Measurements from ENCODE around the gene MZF1. TPM values are rescaled to one million over a fixed set of nuclear protein-coding genes. Genes with fewer than 3 reads are reported as not detected.

The MZF1 gene
- total and polyA plus RNA-seq, 9 of the 15 experiments (the other 6 are each of a cell fraction or from before 2014, with no cell fraction given) = 0.31 to 29.3 (median 11.5) TPM

DNA sequence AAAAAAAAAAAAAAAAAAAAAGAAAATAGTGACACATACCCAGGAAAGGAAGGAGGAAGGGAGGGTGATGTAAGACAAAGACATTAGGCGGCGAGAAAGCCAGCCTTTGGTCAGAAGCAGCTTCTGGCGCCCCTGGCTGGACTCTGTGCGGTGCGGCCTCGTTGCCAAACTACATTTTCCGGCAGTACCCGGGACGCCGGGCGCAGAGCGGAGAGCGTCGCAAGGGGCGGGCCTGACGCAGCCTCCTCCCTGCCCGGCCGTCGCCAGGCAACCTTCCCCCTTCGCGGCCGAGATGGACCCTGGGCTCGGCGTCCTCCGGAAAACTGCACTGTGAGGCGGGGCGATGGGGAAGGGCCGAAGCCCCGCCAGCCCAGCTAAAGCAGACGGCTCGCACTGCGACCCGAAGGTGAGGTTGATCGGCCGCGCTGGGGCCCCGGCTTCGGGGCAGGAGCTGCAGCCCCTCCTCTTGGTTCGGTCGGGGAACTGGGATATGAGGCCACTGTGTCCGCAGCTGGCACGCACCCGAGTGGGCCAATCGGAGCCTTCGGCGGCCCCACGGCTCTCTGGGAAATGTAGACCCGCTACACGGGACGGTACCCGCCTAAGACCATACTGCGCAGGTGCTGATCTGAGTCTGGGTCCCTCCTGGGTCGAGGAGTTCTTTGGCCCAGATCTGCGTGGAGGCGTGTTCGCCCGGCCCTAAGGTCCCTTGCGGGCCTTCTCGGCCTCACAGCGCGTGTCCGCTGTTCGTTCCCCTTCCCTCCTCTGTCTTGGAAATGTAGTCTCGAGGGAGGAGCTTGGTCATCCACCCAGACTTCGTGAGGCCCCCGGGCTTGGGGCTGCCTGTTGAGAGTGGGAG is 2.3 kb upstream of the MZF1 start (continued):
- TF ChIP-seq, protein P1, sequence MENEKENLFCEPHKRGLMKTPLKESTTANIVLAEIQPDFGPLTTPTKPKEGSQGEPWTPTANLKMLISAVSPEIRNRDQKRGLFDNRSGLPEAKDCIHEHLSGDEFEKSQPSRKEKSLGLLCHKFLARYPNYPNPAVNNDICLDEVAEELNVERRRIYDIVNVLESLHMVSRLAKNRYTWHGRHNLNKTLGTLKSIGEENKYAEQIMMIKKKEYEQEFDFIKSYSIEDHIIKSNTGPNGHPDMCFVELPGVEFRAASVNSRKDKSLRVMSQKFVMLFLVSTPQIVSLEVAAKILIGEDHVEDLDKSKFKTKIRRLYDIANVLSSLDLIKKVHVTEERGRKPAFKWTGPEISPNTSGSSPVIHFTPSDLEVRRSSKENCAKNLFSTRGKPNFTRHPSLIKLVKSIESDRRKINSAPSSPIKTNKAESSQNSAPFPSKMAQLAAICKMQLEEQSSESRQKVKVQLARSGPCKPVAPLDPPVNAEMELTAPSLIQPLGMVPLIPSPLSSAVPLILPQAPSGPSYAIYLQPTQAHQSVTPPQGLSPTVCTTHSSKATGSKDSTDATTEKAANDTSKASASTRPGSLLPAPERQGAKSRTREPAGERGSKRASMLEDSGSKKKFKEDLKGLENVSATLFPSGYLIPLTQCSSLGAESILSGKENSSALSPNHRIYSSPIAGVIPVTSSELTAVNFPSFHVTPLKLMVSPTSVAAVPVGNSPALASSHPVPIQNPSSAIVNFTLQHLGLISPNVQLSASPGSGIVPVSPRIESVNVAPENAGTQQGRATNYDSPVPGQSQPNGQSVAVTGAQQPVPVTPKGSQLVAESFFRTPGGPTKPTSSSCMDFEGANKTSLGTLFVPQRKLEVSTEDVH (IDR thresholded peaks at IDR 0.05; ENCODE audit: low read depth, partially characterized antibody) = peak; percentile 81
- TF ChIP-seq ZNF174 (CRISPR knock-in tag; IDR thresholded peaks at IDR 0.05) = no peak
- no peak for TF ChIP-seq ZFP30 (CRISPR knock-in tag; IDR thresholded peaks at IDR 0.05; ENCODE audit: borderline replicate concordance)
- no peak for TF ChIP-seq HNRNPL (IDR thresholded peaks at IDR 0.05; ENCODE audit: low read depth, low read length)
- no peak for TF ChIP-seq NKRF (IDR thresholded peaks at IDR 0.05; ENCODE audit: borderline replicate concordance)
- no peak for TF ChIP-seq DNMT1 (IDR thresholded peaks at IDR 0.05)
- no peak for TF ChIP-seq CBFA2T3 (IDR thresholded peaks at IDR 0.05)
- no peak for TF ChIP-seq RBM14 (IDR thresholded peaks at IDR 0.05; ENCODE audit: borderline replicate concordance, insufficient read depth, low read depth, low read length)
- 0 out of 2 replicates have a peak, but pooled peaks have one; percentile 54 for TF ChIP-seq HDAC2 (IDR thresholded peaks at IDR 0.05)
- TF ChIP-seq NCOA2 (IDR thresholded peaks at IDR 0.05; ENCODE audit: partially characterized antibody in 2 of 2) = no peak
- peak; percentile 73; the same call in 1 of the 2 replicates for TF ChIP-seq SAFB (IDR thresholded peaks at IDR 0.05; ENCODE audit: borderline replicate concordance, low read depth, low read length)
- TF ChIP-seq ZNF76 (CRISPR knock-in tag; IDR thresholded peaks at IDR 0.05; ENCODE audit: borderline replicate concordance) = no peak
- TF ChIP-seq IRF2 (CRISPR knock-in tag; IDR thresholded peaks at IDR 0.05) = no peak
- TF ChIP-seq SMAD3 (CRISPR knock-in tag; conservative IDR thresholded peaks at IDR 0.05) = no peak
- no peak for TF ChIP-seq MCM5 (IDR thresholded peaks at IDR 0.05; ENCODE audit: low read depth)
- TF ChIP-seq ZNF780A (CRISPR knock-in tag; IDR thresholded peaks at IDR 0.05) = no peak
- TF ChIP-seq POLR2A (conservative IDR thresholded peaks at IDR 0.05) = peak; percentile 81
- peak; percentile 96 for TF ChIP-seq RFX1 (IDR thresholded peaks at IDR 0.05)
- TF ChIP-seq ZC3H11A (IDR thresholded peaks at IDR 0.05; ENCODE audit: low read depth, low read length) = no peak
- TF ChIP-seq ESRRB (CRISPR knock-in tag; IDR thresholded peaks at IDR 0.05; ENCODE audit: borderline replicate concordance) = no peak
- TF ChIP-seq DEAF1 (CRISPR knock-in tag; IDR thresholded peaks at IDR 0.05) = peak; percentile 55

All from K562 (cell line).